Measurements from ENCODE around the gene RNF150. TPM values are rescaled to one million over a fixed set of nuclear protein-coding genes. Genes with fewer than 3 reads are reported as not detected.

Gene RNF150
- total RNA-seq, 2 experiments from 2014 or later = 0.02 to 0.08 TPM

DNA sequence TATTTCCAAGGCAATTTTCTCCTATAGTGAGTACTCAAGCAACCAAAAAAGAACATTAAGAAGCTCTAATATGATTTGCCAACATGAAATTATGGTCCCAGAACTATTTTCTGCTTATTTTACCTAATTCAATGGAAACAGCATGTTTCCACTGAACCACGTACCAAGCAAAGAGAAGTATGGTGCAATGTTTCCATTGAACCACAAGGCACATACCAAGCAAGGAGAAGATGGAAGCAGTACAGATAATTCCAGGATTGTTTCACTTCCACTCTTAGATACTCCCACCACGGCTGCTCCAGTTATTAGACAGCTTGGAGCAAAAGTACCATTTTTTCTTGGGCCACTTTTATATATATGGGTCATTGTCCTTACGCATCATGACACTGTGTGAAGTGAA, 164.9 kb downstream of the RNF150 start:
- no peaks in the 10 kb centered on the region for H3K27me3 Mint-ChIP-seq
- no peak overlapping the region for H3K27ac Mint-ChIP-seq
- no peaks in the 10 kb centered on the region for H3K9me3 Mint-ChIP-seq
- no peak overlapping the region for H3K4me3 Mint-ChIP-seq
- no peaks in the 10 kb centered on the region for H3K4me1 Mint-ChIP-seq
- no peak for DNase-seq
- H3K36me3 Mint-ChIP-seq = no peaks in the 10 kb centered on the region

DNA sequence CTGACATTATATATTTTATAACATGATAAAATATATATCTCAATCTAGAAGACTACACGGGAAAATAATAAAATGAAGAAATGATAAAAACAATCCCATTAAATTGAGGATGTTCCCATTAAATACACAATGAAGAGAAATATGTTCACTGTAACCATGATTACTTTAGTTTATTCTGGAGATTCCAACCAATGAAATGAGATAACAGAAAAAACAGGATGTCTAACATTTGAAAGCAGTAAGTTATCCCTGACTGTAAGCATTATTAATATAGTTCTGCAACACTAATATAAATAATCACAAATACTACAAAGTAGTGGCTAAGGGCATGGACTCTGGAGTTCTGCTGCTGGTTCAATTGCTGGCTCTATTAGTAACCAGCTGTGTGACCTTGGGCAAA, 169.4 kb downstream of the RNF150 start:
- no peaks in the 10 kb centered on the region for H3K9me3 Mint-ChIP-seq
- H3K27me3 Mint-ChIP-seq = no peaks in the 10 kb centered on the region
- no peak for DNase-seq
- no peak overlapping the region for H3K4me3 Mint-ChIP-seq
- H3K4me1 Mint-ChIP-seq = no peaks in the 10 kb centered on the region
- H3K36me3 Mint-ChIP-seq = no peaks in the 10 kb centered on the region
- H3K27ac Mint-ChIP-seq = no peak overlapping the region

DNA sequence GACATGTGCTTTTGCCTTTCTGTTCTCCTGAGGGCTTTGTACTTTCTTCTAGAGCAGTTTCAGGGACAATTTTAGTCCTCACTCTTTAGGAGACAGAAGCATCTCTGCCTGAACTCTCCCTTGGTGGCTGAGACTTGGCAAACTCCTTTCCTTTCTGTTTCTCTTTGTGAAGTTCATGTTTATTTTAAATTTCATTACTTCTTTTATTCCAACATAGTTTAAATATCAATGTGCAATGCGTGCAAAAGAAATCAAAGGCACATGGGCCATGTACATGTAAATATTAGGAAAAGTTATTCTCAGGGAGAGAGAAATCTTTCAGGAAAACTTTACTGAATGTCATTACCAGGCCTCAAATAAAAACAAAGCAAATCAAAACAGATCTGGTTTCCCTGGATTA, 177.6 kb downstream of the RNF150 start:
- H3K4me1 Mint-ChIP-seq = no peaks in the 10 kb centered on the region
- DNase-seq = no peak
- H3K27ac Mint-ChIP-seq = no peak overlapping the region
- no peak overlapping the region for H3K4me3 Mint-ChIP-seq
- peaks cover 2% of the 10 kb centered on the region for H3K9me3 Mint-ChIP-seq
- no peaks in the 10 kb centered on the region for H3K36me3 Mint-ChIP-seq
- H3K27me3 Mint-ChIP-seq = no peaks in the 10 kb centered on the region

DNA sequence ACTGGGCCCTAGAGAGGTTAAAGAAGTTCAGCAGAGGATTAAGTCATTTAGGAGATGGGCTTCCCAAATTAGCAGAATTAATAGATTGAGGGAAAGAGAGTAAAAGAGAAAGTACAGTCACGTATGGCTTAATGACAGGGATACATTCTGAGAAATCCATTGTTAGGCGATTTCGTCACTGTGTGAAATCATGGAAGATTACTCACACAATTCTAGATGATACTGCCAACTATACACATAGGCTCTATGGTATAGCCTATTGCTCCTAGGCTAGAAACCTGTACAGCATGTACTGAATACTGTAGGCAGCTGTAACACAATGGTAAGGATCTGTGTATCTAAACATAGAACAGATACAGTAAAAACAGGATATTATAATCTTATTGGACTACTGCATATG, 180.6 kb downstream of the RNF150 start:
- Mint-ChIP-seq H3K4me3 (no peak overlapping the region), H3K27me3 (peaks cover 3% of the 10 kb centered on the region), H3K9me3 (peaks cover 2% of the 10 kb centered on the region), H3K4me1 (no peaks in the 10 kb centered on the region), H3K36me3 (no peaks in the 10 kb centered on the region), H3K27ac (no peak overlapping the region)
- DNase-seq = no peak

DNA sequence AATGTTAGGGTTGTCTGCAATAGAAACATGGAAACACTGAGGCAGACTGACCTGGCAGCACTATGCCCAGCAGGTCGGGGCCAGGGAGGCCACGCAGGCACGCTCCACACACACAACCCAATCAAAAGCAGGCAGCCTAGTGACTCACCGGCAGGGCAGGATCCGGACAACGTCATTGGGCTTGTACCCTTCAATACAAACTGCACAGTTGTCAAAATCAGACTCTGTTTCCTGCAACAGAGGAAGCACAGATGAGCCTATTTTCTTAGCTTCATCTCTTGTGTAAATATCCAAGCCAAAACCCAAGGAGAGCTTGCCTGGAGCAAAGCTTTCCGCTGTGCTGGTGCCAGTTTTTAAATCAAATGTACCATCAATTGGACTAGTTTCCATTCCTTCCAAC, 185.8 kb downstream of the RNF150 start:
- no peaks in the 10 kb centered on the region for H3K4me1 Mint-ChIP-seq
- no peaks in the 10 kb centered on the region for H3K36me3 Mint-ChIP-seq
- no peaks in the 10 kb centered on the region for H3K9me3 Mint-ChIP-seq
- no peak overlapping the region for H3K4me3 Mint-ChIP-seq
- H3K27me3 Mint-ChIP-seq = peaks cover 3% of the 10 kb centered on the region
- DNase-seq = no peak
- no peak overlapping the region for H3K27ac Mint-ChIP-seq

DNA sequence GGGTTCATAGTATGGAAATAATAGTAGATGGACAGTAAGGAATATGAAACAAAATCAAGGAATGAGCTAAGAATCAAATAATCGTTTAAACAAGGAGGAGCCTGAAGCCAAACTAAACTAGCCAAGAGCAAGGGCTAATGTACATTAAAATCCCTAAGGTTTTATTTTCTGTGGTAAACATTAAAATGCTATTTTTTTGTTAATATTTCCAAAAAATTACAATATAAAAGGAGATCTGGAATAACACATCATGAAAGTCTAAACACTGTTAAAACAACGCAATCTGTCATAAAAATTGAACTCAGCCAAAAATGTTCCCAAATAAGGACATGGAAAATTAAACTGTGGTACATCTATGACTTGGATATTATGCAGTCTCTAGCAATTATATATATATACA, 188.2 kb downstream of the RNF150 start:
- Mint-ChIP-seq H3K4me3 (no peak overlapping the region), H3K4me1 (no peaks in the 10 kb centered on the region), H3K36me3 (no peaks in the 10 kb centered on the region), H3K27ac (no peak overlapping the region), H3K9me3 (no peaks in the 10 kb centered on the region), H3K27me3 (no peaks in the 10 kb centered on the region)
- no peak for DNase-seq

DNA sequence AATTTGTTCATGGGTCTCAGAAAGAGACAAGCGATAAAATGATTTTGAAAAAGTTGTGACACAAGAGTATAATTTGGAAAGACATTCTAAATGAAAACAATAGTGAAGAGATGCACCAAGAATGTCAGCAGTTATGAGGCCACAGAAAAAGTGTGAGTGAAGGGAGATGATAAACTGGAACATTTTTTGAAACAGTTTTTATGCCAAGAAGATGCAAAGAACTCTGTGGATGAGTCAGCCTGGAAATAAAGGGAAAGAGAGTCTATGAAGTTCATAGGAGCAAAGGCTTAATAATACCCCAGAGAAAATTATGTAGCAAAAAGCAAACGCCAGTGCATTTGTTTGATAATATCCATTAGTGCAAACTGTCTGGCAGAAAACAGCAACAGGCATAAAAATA, 188.7 kb downstream of the RNF150 start:
- H3K27me3 Mint-ChIP-seq = no peaks in the 10 kb centered on the region
- no peaks in the 10 kb centered on the region for H3K4me1 Mint-ChIP-seq
- no peak overlapping the region for H3K27ac Mint-ChIP-seq
- H3K4me3 Mint-ChIP-seq = no peak overlapping the region
- no peaks in the 10 kb centered on the region for H3K36me3 Mint-ChIP-seq
- no peak for DNase-seq
- no peaks in the 10 kb centered on the region for H3K9me3 Mint-ChIP-seq

DNA sequence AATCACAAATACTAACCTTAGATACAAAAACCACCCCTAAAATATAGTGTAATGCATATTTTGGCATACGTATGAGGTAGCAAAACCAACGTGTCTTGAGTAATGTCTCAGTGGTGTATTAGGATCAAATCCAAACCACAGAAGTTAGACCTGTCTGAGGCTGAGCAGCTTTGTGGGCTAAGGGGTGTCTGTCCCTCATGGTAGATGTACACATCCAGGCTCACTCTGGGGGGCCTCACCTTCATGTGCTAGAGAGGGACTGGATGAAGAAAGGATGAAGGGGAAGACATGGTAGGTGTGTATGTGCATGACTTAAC, 189.1 kb downstream of the RNF150 start:
- Mint-ChIP-seq H3K4me3 (no peak overlapping the region), H3K36me3 (no peaks in the 10 kb centered on the region), H3K27me3 (no peaks in the 10 kb centered on the region), H3K4me1 (no peaks in the 10 kb centered on the region), H3K9me3 (no peaks in the 10 kb centered on the region), H3K27ac (no peak overlapping the region)
- no peak for DNase-seq

DNA sequence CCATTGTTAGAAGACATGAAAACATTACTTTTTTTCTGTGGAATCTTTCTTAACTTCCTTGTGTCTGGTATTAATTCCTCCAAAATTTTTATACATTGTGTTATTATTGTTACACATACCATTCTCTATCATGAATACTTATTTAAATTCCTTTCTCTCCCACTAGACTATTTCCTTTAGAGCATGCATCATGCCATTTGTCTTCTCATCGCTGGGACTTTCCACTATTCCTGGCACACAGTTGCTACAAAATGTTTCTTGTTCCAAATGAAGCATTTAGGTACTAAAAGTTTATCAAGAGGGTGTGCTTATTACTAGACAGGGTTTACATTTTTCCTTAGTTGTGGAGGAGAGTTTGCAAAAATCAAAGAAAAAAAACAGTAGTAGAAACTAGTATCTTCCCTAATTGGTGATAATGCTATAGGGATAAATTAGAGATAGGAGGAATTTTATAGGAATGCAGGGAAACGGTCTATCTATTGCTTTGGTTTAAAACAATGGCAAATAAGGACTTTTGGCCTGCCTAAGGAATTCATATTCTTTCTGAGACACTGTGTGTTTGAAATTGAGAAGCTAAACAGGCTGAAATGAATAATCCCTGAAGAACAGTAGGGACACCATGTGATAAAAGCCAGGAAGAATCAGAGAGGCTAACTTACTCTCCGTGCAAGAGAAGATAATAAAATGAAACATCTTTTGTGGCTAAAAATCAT, 189.6 kb downstream of the RNF150 start:
- H3K9me3 Mint-ChIP-seq = no peaks in the 10 kb centered on the region
- no peak for DNase-seq
- no peak overlapping the region for H3K4me3 Mint-ChIP-seq
- no peaks in the 10 kb centered on the region for H3K27me3 Mint-ChIP-seq
- H3K4me1 Mint-ChIP-seq = no peaks in the 10 kb centered on the region
- no peaks in the 10 kb centered on the region for H3K36me3 Mint-ChIP-seq
- H3K27ac Mint-ChIP-seq = no peak overlapping the region

DNA sequence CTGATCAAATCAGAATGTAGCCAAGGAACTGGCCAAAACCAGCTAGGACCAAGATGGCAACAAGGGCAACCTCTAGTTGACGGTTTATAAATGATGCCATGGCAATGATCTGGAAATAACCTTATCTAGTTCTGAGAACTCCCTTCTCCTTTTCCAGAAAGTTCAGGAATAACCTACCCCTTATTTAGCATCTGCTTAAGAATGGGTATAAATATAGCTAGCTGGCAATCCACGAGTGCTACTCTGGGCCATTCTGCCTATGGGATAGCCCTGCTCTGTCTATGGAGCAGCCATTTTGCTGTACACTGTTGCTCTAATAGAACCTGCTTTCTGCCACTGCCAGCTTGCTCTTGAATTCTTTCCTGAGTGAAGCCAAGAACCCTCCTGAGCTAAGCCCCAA, 192.7 kb downstream of the RNF150 start:
- H3K36me3 Mint-ChIP-seq = no peaks in the 10 kb centered on the region
- no peak for DNase-seq
- H3K4me1 Mint-ChIP-seq = no peaks in the 10 kb centered on the region
- H3K9me3 Mint-ChIP-seq = no peaks in the 10 kb centered on the region
- no peak overlapping the region for H3K27ac Mint-ChIP-seq
- no peaks in the 10 kb centered on the region for H3K27me3 Mint-ChIP-seq
- H3K4me3 Mint-ChIP-seq = no peak overlapping the region

DNA sequence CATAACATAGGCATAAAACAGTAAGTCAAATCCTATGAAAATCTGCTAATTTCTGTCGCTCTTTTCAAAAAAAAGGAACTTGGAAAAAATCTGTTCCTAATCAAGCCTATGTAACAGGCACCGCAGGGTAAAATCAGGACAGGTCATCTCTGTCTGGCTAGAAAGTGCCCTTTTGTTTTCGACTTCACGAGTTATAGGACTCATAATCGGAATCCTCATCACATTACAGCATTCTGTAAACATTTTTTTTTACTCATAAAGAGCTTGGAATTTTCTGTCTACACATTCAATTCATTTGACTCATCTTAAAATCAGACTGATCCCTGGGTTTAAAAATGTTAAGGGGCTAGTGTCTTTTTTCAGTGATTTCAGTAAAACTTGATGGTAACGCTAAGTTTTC, 195.4 kb downstream of the RNF150 start:
- Mint-ChIP-seq H3K9me3 (no peaks in the 10 kb centered on the region), H3K27me3 (no peaks in the 10 kb centered on the region), H3K4me1 (no peaks in the 10 kb centered on the region), H3K4me3 (no peak overlapping the region), H3K36me3 (no peaks in the 10 kb centered on the region), H3K27ac (no peak overlapping the region)
- DNase-seq = no peak

DNA sequence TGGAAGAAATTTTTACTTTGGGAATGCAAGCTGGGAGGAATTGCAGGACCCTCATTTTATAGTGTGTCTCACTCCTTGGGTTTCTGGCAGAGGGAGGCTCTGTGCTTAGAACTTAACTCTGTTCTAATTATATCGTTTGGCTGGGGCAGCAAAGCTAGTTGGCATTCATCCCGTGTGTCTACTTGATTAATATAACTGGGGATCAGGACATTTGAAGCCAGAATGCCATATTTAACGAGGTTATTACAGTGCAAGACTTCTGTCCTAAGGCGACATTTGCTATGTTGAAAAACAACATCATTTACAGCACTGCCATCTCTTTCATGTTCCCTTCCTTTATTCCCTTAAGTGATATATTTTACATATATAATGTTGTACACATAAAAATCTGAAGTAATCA, 198.0 kb downstream of the RNF150 start:
- no peaks in the 10 kb centered on the region for H3K4me1 Mint-ChIP-seq
- no peak overlapping the region for H3K27ac Mint-ChIP-seq
- H3K36me3 Mint-ChIP-seq = no peaks in the 10 kb centered on the region
- H3K9me3 Mint-ChIP-seq = no peaks in the 10 kb centered on the region
- H3K27me3 Mint-ChIP-seq = peaks cover 14% of the 10 kb centered on the region
- no peak for DNase-seq
- no peak overlapping the region for H3K4me3 Mint-ChIP-seq

DNA sequence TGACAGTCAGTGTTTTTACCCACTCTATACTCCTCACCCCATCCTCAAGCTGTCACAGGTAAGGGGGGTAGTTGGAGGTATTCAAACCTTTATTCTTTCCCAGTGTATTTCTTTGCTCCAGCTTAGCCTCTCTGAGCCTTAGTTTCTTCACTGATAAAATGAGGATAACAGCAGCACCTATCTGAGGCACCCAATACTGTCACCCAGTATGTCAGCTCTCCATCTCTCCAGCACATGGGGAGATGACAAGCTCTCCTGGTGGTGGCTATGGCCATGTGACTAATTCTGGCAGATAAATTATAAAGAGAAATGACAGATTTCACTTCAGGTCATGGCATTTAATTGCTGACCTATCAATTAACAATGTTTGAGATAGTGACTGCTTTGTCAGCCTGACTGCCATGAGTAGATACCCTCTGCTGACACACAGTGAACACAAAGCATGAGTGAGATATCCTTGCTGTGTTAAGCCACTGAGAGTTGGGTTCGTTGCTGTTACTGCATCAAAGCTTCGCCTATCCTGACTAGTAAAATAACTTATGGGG, 200.7 kb downstream of the RNF150 start:
- DNase-seq = no peak
- Mint-ChIP-seq H3K27me3 (peaks cover 14% of the 10 kb centered on the region), H3K36me3 (no peaks in the 10 kb centered on the region), H3K4me1 (no peaks in the 10 kb centered on the region), H3K9me3 (no peaks in the 10 kb centered on the region), H3K4me3 (no peak overlapping the region), H3K27ac (no peak overlapping the region)

DNA sequence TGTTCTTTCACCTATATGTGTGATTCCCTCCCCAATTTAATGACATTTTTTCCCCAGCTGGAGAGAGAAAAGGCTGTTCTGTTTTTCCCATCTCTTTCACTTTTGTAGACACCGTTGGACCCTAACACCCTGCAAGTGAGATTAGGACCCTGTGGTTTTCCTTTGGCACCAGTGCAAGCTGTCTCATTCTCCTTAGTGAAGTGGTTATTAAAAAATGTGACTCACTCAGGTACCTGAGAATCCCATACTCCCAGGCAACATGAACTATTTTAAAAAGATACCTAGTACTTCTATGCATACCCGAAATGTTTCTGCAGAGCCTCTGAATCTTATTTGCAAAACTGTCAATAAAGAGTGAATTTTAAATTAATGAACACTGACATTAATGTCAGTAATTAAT, 201.4 kb downstream of the RNF150 start:
- Mint-ChIP-seq H3K4me1 (no peaks in the 10 kb centered on the region), H3K36me3 (no peaks in the 10 kb centered on the region)

DNA sequence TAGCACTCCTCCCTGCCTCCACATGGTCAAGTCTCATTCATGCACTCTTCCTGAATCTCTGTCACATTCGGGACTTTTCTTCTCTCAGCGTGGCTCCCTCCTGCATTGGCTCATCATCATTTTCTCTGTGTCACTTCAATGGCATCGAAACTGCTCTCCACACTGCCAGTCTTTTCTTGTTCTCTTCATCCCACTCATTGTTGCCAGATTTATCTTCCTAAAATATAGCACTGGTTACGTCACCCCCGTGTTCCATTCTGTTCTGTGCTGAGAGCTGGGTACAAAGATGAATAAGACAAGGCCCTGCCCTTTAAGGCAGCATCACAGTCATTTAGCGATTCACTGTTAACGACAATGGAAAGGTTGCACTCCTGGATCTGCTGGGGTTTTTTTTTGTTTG, 202.7 kb downstream of the RNF150 start:
- no peaks in the 10 kb centered on the region for H3K36me3 Mint-ChIP-seq
- H3K27me3 Mint-ChIP-seq = peaks cover 14% of the 10 kb centered on the region
- H3K4me1 Mint-ChIP-seq = no peaks in the 10 kb centered on the region
- no peak overlapping the region for H3K4me3 Mint-ChIP-seq
- DNase-seq = no peak
- H3K27ac Mint-ChIP-seq = no peak overlapping the region
- no peaks in the 10 kb centered on the region for H3K9me3 Mint-ChIP-seq

More for the DNA sequence above, 201.4 kb downstream of the RNF150 start:
- Mint-ChIP-seq H3K27me3 (peaks cover 14% of the 10 kb centered on the region), H3K27ac (no peak overlapping the region), H3K4me3 (no peak overlapping the region), H3K9me3 (no peaks in the 10 kb centered on the region)
- DNase-seq = no peak

DNA sequence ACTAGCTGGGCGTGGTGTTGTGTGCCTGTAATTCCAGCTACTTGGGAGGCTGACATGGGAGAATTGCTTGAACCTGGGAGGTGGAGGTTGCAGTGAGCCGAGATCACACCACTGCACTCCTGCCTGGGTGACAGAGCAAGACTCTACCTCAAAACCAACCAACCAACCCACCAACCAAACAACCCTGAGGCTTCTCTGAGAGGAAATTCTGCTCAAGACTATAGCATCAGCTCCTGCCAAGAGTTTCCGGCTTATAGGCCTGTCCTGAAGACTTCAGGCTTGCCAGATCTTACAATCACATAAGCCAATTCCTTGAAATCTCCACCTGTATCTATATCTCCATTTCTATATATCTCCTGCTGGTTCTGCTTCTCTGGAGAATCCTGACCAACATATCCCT, 203.3 kb downstream of the RNF150 start:
- DNase-seq = no peak
- Mint-ChIP-seq H3K4me1 (no peaks in the 10 kb centered on the region), H3K9me3 (no peaks in the 10 kb centered on the region), H3K27ac (no peak overlapping the region), H3K4me3 (no peak overlapping the region), H3K27me3 (peaks cover 14% of the 10 kb centered on the region), H3K36me3 (no peaks in the 10 kb centered on the region)

Measured in activated naive CD8-positive, alpha-beta T cell treated with anti-CD3 and anti-CD28 coated beads for 36 hours (primary cell).